HL-60 (cell line): Measurements from ENCODE around the gene BCL2L1.

Source experiments
- DNase-seq, 2 experiments: peaks; one replicate each; pipeline ENCODE4 v3.0.0-alpha.2; 2010 to 2020; ENCODE audit warnings: low read depth in 1 of 2, low spot score in 1 of 2
- H3K27ac ChIP-seq: fragments of 250-450 bp; sonication (Bioruptor Pico); replicated peaks from 2 replicates; pipeline ENCODE4 v1.5.1; 2020; ENCODE audit warnings: mild to moderate bottlenecking, moderate library complexity
- H3K27me3 ChIP-seq: fragments of 250-450 bp; sonication (Bioruptor Pico); 2 replicates; pipeline ENCODE4 v1.5.1; 2021; ENCODE audit warnings: mild to moderate bottlenecking, moderate library complexity; ENCODE audit not compliant: insufficient read depth, poor library complexity, severe bottlenecking
- H3K4me3 ChIP-seq: replicated peaks from 2 replicates; pipeline ENCODE4 v1.5.1; 2011; ENCODE audit warnings: mild to moderate bottlenecking, control low read depth, low read length; ENCODE audit not compliant: insufficient read depth
- CTCF ChIP-seq: IDR thresholded peaks from one replicate; pipeline ENCODE4 v1.5.1; 2011; ENCODE audit warnings: low read length, control low read depth, inconsistent platforms; ENCODE audit not compliant: insufficient read depth
- GABPA ChIP-seq: IDR thresholded peaks from 2 replicates; pipeline ENCODE4 v1.6.1; 2012; ENCODE audit warnings: low read depth
- POLR2AphosphoS5 ChIP-seq: IDR thresholded peaks from 2 replicates; pipeline ENCODE4 v1.6.1; 2012; ENCODE audit warnings: low read depth
- REST ChIP-seq: IDR thresholded peaks from 2 replicates; pipeline ENCODE4 v1.6.1; 2012; ENCODE audit warnings: low read depth; ENCODE audit not compliant: insufficient replicate concordance
- SPI1 ChIP-seq: IDR thresholded peaks from 2 replicates; pipeline ENCODE4 v1.6.1; 2012; ENCODE audit warnings: low read depth, mild to moderate bottlenecking, borderline replicate concordance

BCL2L1 gene

GRCh38 chr20:31642837-31643236 lies 79.8 kb downstream of the BCL2L1 start:
- DNase-seq = no peak
- Histone ChIP-seq H3K4me3 (no peak overlapping the region), H3K27ac (no peak overlapping the region), H3K27me3 (no peaks in the 10 kb centered on the region)
- TF ChIP-seq SPI1 = no peak; the same call in 1 of the 2 replicates
- no peak for TF ChIP-seq POLR2AphosphoS5
- TF ChIP-seq REST = no peak
- no peak for TF ChIP-seq CTCF
- 0 out of 2 replicates have a peak, but pooled peaks have one; percentile 21 for TF ChIP-seq GABPA

GRCh38 chr20:31641391-31641790 lies 81.3 kb downstream of the BCL2L1 start:
- TF ChIP-seq POLR2AphosphoS5 (no peak), SPI1 (no peak), REST (no peak), GABPA (no peak), CTCF (no peak)
- DNase-seq = no peak
- Histone ChIP-seq H3K27me3 (no peaks in the 10 kb centered on the region), H3K4me3 (no peak overlapping the region), H3K27ac (no peak overlapping the region)

GRCh38 chr20:31640259-31640658 lies 82.4 kb downstream of the BCL2L1 start:
- DNase-seq = no peak
- TF ChIP-seq GABPA = no peak
- no peak for TF ChIP-seq CTCF
- no peak for TF ChIP-seq POLR2AphosphoS5
- no peak for TF ChIP-seq REST
- no peak for TF ChIP-seq SPI1
- no peak overlapping the region for H3K27ac ChIP-seq
- no peaks in the 10 kb centered on the region for H3K27me3 ChIP-seq
- H3K4me3 ChIP-seq = no peak overlapping the region
